ENCODE data around the gene CFAP107. TPM values are rescaled to one million over a fixed set of nuclear protein-coding genes. Genes with fewer than 3 reads are reported as not detected.
"Not testable (repeated sequence)": the region's sequence is repeated elsewhere in the genome, so short reads cannot be mapped to it uniquely, and the experiment has no call there.

Gene CFAP107
- total and polyA plus RNA-seq, 12 donors, result not detected

DNA sequence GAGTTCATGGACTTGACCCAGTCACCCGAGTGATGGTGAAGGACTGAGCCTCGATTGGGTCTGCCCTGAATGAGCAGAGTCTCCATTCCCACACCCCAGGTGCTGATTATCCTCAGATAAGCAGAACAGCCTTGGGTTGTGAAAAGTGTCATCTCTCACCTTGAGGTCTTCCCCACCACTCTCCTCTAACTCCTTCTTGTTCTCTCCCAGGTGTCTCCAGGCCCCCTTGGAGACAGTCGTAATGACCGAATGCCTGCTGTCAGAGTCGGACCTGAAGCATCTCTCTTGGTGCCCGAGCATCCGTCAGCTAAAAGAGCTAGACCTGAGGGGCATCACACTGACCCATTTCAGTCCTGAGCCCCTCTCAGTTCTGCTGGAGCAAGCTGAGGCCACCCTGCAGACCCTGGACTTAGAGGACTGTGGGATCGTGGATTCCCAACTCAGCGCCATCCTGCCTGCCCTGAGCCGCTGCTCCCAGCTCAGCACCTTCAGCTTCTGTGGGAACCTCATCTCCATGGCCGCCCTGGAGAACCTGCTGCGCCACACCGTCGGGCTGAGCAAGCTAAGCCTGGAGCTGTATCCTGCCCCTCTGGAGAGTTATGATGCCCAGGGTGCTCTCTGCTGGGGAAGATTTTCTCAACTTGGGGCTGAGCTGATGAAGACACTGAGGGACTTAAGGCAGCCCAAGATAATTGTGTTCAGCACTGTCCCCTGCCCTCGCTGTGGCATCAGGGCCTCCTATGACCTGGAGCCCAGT, 31.0 kb downstream of the CFAP107 start:
- ATAC-seq (no peak), DNase-seq (no peak)
- peaks cover 0 to 10% (median 5%) of the 10 kb centered on the region in 7 donors for H3K27me3 ChIP-seq
- 87 to 88% methylated on average over 15 of the region's 15 CpGs for WGBS, 2 donors
- no peak overlapping the region for H3K27ac ChIP-seq
- no peaks in the 10 kb centered on the region for H3K36me3 ChIP-seq
- TF ChIP-seq, protein P1, sequence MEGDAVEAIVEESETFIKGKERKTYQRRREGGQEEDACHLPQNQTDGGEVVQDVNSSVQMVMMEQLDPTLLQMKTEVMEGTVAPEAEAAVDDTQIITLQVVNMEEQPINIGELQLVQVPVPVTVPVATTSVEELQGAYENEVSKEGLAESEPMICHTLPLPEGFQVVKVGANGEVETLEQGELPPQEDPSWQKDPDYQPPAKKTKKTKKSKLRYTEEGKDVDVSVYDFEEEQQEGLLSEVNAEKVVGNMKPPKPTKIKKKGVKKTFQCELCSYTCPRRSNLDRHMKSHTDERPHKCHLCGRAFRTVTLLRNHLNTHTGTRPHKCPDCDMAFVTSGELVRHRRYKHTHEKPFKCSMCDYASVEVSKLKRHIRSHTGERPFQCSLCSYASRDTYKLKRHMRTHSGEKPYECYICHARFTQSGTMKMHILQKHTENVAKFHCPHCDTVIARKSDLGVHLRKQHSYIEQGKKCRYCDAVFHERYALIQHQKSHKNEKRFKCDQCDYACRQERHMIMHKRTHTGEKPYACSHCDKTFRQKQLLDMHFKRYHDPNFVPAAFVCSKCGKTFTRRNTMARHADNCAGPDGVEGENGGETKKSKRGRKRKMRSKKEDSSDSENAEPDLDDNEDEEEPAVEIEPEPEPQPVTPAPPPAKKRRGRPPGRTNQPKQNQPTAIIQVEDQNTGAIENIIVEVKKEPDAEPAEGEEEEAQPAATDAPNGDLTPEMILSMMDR (IDR thresholded peaks at IDR 0.05), result no peak
- no peaks in the 10 kb centered on the region for H3K9me3 ChIP-seq
- H3K4me3 ChIP-seq, result no peak overlapping the region
- no peaks in the 10 kb centered on the region for H3K4me1 ChIP-seq
- intact Hi-C loops (cut with DNase I), result no loop called here

DNA sequence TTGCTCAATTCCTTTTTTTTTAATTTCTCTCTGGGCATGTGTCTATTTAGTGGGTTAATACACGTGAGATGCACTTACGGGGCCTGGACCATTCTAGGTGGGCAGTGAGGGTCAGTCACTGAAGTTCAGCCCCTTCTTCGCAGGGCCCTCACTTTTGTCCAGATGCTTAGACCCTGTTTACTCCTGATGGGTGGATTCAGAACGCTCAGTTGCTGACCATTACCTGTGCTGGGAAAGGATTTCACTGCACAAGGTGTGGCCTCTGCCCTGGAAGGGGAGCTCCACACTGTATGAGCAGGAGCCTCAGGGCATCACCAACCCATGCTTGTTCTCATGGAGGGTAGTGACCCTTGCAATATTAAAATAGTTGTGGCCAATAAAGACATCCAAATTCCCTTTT, 32.1 kb downstream of the CFAP107 start:
- peaks cover 0 to 10% (median 4%) of the 10 kb centered on the region in 7 donors for H3K27me3 ChIP-seq
- ATAC-seq, result no peak
- WGBS, 2 donors, result 78 to 81% methylated on average over 4 of the region's 4 CpGs
- H3K36me3 ChIP-seq, result no peaks in the 10 kb centered on the region
- H3K4me1 ChIP-seq, result no peaks in the 10 kb centered on the region
- H3K9me3 ChIP-seq, result peaks cover 0 to under 1% (median 0%) of the 10 kb centered on the region in 11 donors
- no peak for DNase-seq
- H3K4me3 ChIP-seq, result no peak overlapping the region
- intact Hi-C loops (cut with DNase I), result no loop called here
- H3K27ac ChIP-seq, result no peak overlapping the region
- TF ChIP-seq, protein P1 (IDR thresholded peaks at IDR 0.05), result no peak

DNA sequence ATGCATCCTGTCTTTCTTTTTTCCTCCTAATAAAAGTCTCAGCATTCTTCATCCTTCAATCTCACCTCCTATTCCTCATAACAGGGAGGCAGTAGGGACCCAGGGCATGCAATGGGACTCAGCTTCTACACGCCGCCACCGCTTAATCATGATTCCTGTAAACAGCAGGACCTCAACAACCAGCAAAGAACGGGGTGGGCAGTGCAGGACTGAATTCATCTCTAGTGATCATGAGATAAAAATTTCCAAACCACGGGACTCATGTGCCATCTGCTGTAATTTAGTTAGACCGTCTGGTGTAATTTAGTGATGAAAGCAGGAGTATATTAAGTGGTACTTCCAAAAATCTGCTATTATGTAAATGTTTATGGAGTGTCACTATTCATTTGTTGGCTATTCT, 32.9 kb downstream of the CFAP107 start:
- no peak for DNase-seq
- peaks cover 0 to 10% (median 4%) of the 10 kb centered on the region in 7 donors for H3K27me3 ChIP-seq
- H3K36me3 ChIP-seq, result no peaks in the 10 kb centered on the region
- WGBS, 2 donors, result 82 to 84% methylated on average over 6 of the region's 6 CpGs
- H3K27ac ChIP-seq, result no peak overlapping the region
- H3K4me3 ChIP-seq, result no peak overlapping the region
- no peaks in the 10 kb centered on the region for H3K4me1 ChIP-seq
- peaks cover 0 to 9% (median 2%) of the 10 kb centered on the region in 11 donors for H3K9me3 ChIP-seq
- intact Hi-C loops (cut with DNase I), result no loop called here
- TF ChIP-seq, protein P1 (IDR thresholded peaks at IDR 0.05), result no peak
- no peak for ATAC-seq

DNA sequence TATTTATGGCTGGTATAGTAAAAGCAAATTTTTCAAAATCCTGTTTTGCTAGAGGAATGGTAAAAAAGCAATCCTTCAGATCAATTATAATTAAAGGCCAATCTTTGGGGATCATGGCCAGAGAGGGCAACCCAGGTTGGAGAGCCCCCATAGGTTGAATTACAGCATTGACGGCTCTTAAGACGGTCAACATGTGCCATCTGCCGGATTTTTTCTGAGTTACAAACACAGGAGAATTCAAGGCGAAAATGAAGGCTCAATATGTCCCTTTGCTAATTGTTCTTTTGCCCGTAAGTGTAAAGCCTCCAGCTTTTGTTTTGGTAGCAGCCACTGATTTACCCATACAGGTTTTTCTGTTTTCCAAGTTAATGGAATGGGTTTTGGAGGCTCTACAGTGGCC, 35.5 kb downstream of the CFAP107 start:
- intact Hi-C loops (cut with DNase I); H3K27ac ChIP-seq; ATAC-seq; H3K4me1 ChIP-seq; H3K4me3 ChIP-seq; H3K36me3 ChIP-seq; H3K27me3 ChIP-seq; DNase-seq: not testable (repeated sequence)
- 62 to 85% methylated on average over 4 of the region's 5 CpGs for WGBS, 2 donors
- H3K9me3 ChIP-seq, result peaks cover 0 to 35% (median 13%) of the 10 kb centered on the region in 11 donors

DNA sequence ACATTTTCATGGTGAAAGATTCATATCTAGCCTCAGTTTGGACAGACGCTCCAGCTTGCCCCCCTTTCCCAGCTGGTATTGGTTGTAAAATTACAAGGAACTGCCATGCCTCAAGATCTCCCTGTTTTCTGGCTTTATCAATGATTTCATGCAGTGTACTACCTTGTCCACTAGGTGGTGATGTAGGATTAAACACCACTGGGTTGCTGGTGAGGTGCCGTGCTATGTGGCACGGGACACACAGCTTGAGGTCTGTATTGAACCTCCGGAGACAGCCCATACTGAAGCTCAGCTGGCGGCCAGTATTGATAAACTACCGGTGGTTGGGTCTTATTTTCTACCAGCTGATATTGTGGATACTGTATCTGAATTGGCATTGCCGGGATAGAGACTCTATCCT, 37.8 kb downstream of the CFAP107 start:
- H3K27ac ChIP-seq; intact Hi-C loops (cut with DNase I); DNase-seq; H3K27me3 ChIP-seq; ATAC-seq; H3K4me1 ChIP-seq; H3K4me3 ChIP-seq; H3K36me3 ChIP-seq: not testable (repeated sequence)
- 31 to 34% methylated on average over 6 of the region's 7 CpGs for WGBS, 2 donors
- peaks cover 0 to 37% (median 13%) of the 10 kb centered on the region in 11 donors for H3K9me3 ChIP-seq

DNA sequence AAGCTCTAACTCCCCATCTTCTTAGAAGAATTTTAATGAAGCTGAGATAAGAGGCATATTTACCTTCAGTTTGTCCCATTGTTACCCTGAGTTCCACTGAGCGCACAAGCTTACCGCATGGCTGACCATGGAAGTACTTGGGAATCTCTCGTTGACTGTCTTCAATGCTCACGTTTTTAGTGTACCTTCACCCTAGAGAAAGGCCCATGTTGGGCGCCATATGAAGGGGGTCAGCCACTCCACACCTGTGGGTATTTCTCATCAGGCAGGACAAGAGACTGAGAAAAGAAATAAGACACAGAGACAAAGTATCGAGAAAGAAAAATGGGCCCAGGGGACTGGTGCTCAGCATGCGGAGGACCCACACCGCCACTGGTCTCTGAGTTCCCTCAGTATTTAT, 38.7 kb downstream of the CFAP107 start:
- ATAC-seq; H3K4me1 ChIP-seq; H3K4me3 ChIP-seq; intact Hi-C loops (cut with DNase I); H3K27ac ChIP-seq; H3K27me3 ChIP-seq; H3K36me3 ChIP-seq; DNase-seq: not testable (repeated sequence)
- 89% methylated on average over 7 of the region's 8 CpGs for WGBS, 2 donors
- peaks cover 0 to 37% (median 13%) of the 10 kb centered on the region in 11 donors for H3K9me3 ChIP-seq

DNA sequence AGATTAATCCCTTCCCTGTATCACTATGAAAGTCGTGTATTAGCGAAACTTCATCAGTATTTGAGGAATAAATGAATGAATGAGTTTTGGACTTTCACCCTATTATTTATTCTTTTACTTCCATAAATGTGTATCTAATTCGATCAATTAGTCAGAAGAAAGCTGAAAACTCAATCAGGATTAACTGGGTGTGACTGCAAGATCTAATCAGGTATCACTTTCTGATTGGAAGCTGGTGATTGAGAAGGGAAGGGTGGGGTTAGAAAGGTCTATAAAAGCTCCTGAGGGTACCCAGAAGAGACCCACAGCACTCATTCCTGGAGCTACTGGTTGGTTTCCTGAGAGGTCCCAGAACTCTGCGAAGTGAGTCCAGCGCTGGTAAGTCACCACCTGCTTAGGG, 45.1 kb downstream of the CFAP107 start, which contains the start of gene PRAMEF1:
PRAMEF1 (plus strand) TSS at position 301 of the 400 bp plus-strand sequence. CDS start 1,831 bp downstream, outside the sequence.
- DNase-seq; H3K27ac ChIP-seq; H3K27me3 ChIP-seq; H3K9me3 ChIP-seq; ATAC-seq; H3K4me3 ChIP-seq; H3K36me3 ChIP-seq; intact Hi-C loops (cut with DNase I); H3K4me1 ChIP-seq: not testable (repeated sequence)
- 61 to 83% methylated on average over 5 of the region's 5 CpGs for WGBS, 2 donors
